IPS DF 6.9 (cell line): ENCODE measurements around the gene TCF12.

ENCODE experiments used
- DNase-seq: peaks from one replicate; pipeline ENCODE4 v3.0.0-alpha.2; 2013; ENCODE audit warnings: low read depth, low spot score
- H3K27ac ChIP-seq: one replicate; pipeline ENCODE4 v1.5.1; 2013; ENCODE audit warnings: low read length, control low read depth
- H3K27me3 ChIP-seq: 2 replicates; pipeline ENCODE4 v1.6.1; 2013; ENCODE audit warnings: mild to moderate bottlenecking, low read length; ENCODE audit not compliant: control insufficient read depth, insufficient read depth
- H3K36me3 ChIP-seq: 2 replicates; pipeline ENCODE4 v1.6.1; 2013; ENCODE audit warnings: low read length; ENCODE audit not compliant: control insufficient read depth, insufficient read depth
- H3K4me1 ChIP-seq: 2 replicates; pipeline ENCODE4 v1.6.1; 2013; ENCODE audit warnings: low read length; ENCODE audit not compliant: control insufficient read depth, insufficient read depth
- H3K4me3 ChIP-seq: 2 replicates; pipeline ENCODE4 v1.5.1; 2013; ENCODE audit warnings: mild to moderate bottlenecking, low read length
- H3K9me3 ChIP-seq: 2 replicates; pipeline ENCODE4 v1.6.1; 2013; ENCODE audit warnings: low read length, inconsistent platforms; ENCODE audit not compliant: control insufficient read depth, insufficient read depth
- WGBS: extraction: QIAGEN DNeasy Blood & Tissue Kit; methylation state at CpG from one replicate; pipeline ENCODE4 v1.1.7; 2013; ENCODE audit warnings: mixed read lengths, missing lambda C conversion rate; ENCODE audit not compliant: insufficient read length, insufficient coverage; 5-methylcytosine and 5-hydroxymethylcytosine counted together

TCF12 gene

DNA sequence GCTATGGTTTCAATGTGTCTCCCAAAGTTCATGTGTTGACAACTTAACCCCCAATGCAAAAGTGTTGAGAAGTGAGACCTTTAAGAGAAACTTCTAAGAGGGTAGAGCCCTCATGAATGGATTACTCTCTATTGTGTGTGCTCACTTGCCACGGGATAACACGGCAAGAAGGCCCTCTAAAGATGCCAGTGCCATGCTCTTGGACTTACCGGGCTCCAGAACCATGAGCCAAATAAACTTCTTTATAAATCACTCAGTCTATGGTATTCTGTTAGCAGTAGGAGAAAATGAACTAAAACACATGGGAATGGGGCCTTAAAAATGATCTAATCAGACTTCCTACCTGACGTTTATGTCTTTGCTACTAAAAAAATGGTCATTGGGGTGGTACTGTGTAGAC is 2.6 kb upstream of the TCF12 start:
- no peaks in the 10 kb centered on the region for H3K9me3 ChIP-seq
- no peaks in the 10 kb centered on the region for H3K36me3 ChIP-seq
- no peak overlapping the region for H3K4me3 ChIP-seq
- H3K27ac ChIP-seq, result no peak overlapping the region
- no peaks in the 10 kb centered on the region for H3K4me1 ChIP-seq
- H3K27me3 ChIP-seq, result no peaks in the 10 kb centered on the region
- no peak for DNase-seq
- no CpG with 5 or more reads among the region's 4 CpGs for WGBS

DNA sequence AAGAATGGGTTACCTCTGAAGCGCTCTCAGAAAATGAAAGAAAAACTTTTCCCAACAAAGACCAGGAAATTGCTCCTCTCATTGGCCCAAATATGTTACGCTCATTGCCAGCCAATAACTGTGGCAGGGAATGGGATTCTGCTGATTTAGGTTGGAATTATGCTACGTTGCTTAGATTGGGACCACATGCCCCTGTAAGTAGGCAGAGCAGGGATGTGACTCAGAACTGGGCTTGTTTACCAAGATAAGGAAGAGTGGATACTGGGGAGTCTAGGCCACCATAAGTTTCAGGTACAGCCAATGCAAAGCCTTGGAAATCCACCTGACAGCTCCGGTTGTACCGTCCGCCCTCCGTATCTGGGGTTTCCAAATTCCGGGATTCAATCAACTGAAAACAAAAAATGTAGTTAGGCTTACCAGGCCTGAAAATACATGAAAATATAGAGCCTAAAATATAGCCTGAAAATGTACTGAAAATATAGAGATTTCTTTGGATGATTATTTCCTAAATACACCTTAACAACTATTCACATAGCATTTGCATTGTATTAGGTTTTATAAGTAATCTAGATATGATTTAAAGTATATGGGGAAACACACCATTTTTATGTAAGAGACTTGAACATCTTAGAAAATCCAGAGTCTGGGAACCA is 1.5 kb upstream of the TCF12 start:
- H3K4me1 ChIP-seq, result no peaks in the 10 kb centered on the region
- no peaks in the 10 kb centered on the region for H3K9me3 ChIP-seq
- WGBS, result no CpG with 5 or more reads among the region's 8 CpGs
- H3K27ac ChIP-seq, result no peak overlapping the region
- H3K4me3 ChIP-seq, result no peak overlapping the region
- no peaks in the 10 kb centered on the region for H3K36me3 ChIP-seq
- no peak for DNase-seq
- H3K27me3 ChIP-seq, result no peaks in the 10 kb centered on the region

DNA sequence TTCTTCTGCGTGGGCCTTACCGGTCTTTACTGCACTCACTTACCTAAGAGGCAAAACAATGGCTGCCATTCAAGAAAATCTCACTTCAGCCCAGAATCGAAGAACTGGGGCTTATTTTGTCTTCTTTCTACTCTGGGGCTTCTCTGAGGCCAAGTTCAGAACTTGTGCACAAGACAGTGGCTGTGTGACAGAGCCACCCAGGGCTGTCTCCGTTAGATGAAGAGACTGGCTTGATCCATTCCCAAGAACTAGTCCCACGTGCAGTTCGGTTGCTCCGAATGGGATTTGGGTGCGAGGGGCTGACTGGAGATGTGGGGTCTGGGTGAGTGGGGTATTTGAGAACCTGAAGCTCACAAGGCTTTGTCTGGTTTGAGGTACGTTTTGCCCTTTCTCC is 795 bp upstream of the TCF12 start:
- DNase-seq, result no peak
- Histone ChIP-seq H3K4me1 (no peaks in the 10 kb centered on the region), H3K36me3 (no peaks in the 10 kb centered on the region), H3K27me3 (no peaks in the 10 kb centered on the region), H3K4me3 (peak overlapping the region; percentile 82; the same call in 1 of the 2 replicates), H3K9me3 (no peaks in the 10 kb centered on the region), H3K27ac (no peak overlapping the region)
- no CpG with 5 or more reads among the region's 9 CpGs for WGBS

DNA sequence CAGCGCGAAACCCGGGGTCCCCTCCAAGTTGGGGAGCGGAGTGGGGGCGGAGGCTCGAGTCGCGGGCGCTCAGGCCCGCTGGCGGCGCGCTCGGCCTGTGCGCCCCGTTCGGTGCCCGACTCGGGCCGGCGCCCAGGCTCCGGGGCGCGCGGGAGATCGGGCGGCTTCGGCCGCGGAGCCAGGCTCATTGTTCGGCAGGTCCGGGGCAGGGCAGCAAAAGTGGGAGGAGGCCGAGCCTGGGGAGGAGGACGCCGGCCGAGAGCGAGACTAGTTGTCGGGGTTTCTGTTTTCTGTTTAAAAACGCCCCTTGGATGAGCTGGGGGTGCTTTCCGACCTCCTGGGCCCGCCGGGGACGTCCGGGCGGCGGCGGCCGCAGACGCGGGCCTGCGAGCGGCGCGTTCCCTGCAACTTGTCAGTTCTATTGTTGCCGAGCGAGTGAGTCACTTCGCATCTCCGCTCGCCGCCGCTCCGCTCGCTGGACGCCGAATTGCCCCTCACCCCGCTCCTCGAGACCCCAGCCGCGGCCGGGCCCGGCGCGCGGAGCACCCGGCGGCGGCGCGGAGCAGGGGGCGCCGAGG is 676 bp downstream of the TCF12 start:
- Histone ChIP-seq H3K9me3 (no peaks in the 10 kb centered on the region), H3K27ac (no peak overlapping the region), H3K4me3 (peak overlapping the region; percentile 82), H3K36me3 (no peaks in the 10 kb centered on the region), H3K4me1 (no peaks in the 10 kb centered on the region), H3K27me3 (no peaks in the 10 kb centered on the region)
- no CpG with 5 or more reads among the region's 81 CpGs for WGBS
- no peak for DNase-seq

DNA sequence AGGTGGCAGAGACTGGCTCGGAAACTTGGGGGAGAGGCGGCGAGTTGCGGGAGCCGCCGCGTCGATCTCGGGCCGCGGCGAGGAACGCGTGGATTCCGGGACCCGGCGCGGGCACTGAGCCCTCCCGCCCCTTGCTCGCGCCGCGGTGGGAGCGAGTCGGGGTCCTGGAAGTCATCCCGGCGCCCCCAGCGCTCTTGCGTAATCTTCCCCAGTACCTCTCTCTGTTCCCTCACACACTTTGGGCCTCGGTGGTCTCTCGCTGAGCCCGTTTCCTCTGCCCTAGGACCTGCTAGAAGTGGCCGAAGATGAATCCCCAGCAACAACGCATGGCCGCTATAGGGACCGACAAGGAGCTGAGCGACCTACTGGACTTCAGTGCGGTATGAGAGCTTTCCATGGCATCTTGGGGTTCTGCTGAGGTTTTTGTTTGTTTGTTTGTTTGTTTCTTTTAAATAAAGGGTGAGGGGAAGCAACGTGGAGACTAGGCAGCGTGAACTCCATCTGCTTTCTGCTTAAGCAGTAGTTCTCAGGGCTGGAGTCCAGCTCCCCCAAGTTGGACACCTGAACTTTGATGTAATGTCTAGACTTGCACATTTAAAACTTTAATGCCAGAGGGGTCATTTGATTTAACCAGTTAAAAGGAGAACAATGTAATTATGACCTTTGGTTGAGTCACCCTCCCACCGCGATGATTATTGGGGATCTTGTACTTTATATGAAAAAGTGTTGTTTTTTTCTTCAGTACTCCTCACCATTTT is 1.3 kb downstream of the TCF12 start:
- Histone ChIP-seq H3K9me3 (no peaks in the 10 kb centered on the region), H3K4me1 (no peaks in the 10 kb centered on the region), H3K4me3 (peak overlapping the region; percentile 82), H3K36me3 (no peaks in the 10 kb centered on the region), H3K27me3 (no peaks in the 10 kb centered on the region), H3K27ac (no peak overlapping the region)
- DNase-seq, result no peak
- WGBS, result no CpG with 5 or more reads among the region's 42 CpGs

DNA sequence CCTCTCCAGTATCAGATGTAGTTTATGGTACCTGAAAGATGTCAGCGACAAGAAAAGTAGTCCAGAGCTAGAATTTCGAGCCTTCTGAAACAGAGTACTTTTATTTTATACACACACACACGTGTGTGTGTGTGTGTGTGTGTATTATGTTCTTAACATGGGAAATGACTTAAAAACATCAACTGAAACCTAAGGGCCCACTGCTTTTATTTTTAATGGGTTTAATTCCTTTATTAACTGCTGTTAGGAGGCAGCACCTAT is 1.9 kb downstream of the TCF12 start:
- Histone ChIP-seq H3K36me3 (no peaks in the 10 kb centered on the region), H3K9me3 (no peaks in the 10 kb centered on the region), H3K27ac (no peak overlapping the region), H3K4me1 (no peaks in the 10 kb centered on the region), H3K4me3 (peak overlapping the region; percentile 82; the same call in 1 of the 2 replicates), H3K27me3 (no peaks in the 10 kb centered on the region)
- DNase-seq, result no peak
- no CpG with 5 or more reads among the region's 3 CpGs for WGBS

DNA sequence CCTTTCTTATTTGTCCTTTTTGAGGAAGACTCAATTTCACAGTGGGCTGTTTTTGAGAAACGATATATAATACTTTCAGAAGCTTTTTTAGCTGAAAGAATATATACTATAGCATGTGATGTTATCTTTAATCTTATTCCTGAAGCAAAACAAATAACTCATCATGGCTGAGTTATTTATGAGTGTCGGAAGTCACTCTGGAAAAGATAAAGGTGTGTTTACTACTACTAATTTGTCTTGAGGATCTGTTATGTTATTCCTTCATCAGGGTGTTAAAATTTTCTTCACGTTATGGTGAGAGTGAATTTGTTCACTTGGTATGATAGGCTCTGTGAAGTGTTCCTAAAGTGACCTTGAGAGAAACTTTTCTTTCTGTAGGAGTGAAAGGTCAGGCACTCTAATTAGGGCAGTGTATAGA is 4.7 kb downstream of the TCF12 start:
- no peak for DNase-seq
- Histone ChIP-seq H3K4me3 (no peak overlapping the region), H3K36me3 (no peaks in the 10 kb centered on the region), H3K4me1 (no peaks in the 10 kb centered on the region), H3K27me3 (no peaks in the 10 kb centered on the region), H3K9me3 (no peaks in the 10 kb centered on the region), H3K27ac (no peak overlapping the region)
- no CpG with 5 or more reads among the region's 3 CpGs for WGBS

DNA sequence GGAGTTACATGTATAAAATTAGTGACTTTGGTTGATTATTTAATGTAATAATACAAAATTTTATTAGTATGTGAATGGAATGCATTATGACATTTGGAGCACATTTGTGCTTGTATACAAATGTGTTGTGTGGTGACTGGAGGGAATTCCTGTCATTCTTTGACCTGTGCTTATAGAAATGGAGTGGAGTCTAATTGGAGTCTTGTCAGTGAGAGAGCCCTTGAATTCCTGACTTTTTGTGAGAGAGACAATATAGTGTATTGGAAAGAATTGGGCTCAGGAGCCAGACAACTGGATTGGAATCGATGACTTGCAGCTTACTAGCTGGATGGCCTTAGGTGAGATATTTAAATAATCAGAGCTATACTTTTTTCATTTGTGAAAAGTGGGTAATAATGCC is 9.4 kb downstream of the TCF12 start:
- Histone ChIP-seq H3K4me3 (no peak overlapping the region), H3K36me3 (no peaks in the 10 kb centered on the region), H3K9me3 (no peaks in the 10 kb centered on the region), H3K27ac (no peak overlapping the region), H3K4me1 (no peaks in the 10 kb centered on the region; the same call in 1 of the 2 replicates), H3K27me3 (no peaks in the 10 kb centered on the region)
- DNase-seq, result no peak
- WGBS, result no CpG with 5 or more reads among the region's 1 CpG

DNA sequence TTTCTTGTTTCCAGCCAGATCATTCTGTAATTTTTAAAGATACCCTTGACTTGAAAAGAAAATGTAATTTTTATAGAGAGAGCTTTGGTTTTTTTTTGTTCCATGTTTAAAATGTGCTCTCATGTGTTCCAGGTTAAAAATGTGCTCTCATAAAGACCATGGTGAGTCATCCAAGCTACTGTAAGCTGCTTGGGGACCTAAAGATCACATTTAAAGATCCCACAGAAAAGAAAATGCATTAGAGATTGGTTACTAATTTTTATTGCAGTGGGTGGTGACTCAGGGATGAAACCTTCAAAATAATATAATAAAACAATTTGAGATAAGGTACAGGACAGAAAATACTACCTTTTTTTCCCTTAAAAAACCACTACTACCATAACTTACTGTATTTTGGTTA is 11.0 kb downstream of the TCF12 start:
- Histone ChIP-seq H3K27me3 (no peaks in the 10 kb centered on the region), H3K4me1 (no peaks in the 10 kb centered on the region; the same call in 1 of the 2 replicates), H3K36me3 (no peaks in the 10 kb centered on the region), H3K4me3 (no peak overlapping the region), H3K9me3 (no peaks in the 10 kb centered on the region), H3K27ac (no peak overlapping the region)
- DNase-seq, result no peak

DNA sequence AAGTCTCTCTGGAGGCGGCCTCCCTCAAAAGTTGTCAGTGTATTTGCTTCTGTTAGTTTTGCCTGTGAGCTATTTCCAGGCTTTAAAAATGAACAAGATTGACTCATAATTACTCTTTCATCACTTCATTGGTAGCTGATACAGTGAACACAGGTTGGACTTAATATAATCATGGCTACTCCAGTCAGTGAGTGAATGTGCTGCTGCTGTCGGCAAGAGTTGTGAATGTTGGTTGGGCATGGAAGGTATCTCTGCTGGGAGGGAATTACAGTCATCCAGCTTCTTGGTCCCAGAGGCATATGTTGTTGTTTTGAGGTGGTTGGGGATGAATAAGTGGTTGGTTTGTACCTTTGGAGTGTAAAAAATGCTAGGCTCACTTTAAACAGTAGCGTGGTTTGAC is 11.5 kb downstream of the TCF12 start:
- WGBS, result no CpG with 5 or more reads among the region's 3 CpGs
- Histone ChIP-seq H3K36me3 (no peaks in the 10 kb centered on the region), H3K4me1 (no peaks in the 10 kb centered on the region; the same call in 1 of the 2 replicates), H3K27me3 (no peaks in the 10 kb centered on the region), H3K27ac (no peak overlapping the region), H3K9me3 (no peaks in the 10 kb centered on the region), H3K4me3 (no peak overlapping the region)
- DNase-seq, result no peak
